ENCODE measurements around the gene ZDHHC8.

DNA sequence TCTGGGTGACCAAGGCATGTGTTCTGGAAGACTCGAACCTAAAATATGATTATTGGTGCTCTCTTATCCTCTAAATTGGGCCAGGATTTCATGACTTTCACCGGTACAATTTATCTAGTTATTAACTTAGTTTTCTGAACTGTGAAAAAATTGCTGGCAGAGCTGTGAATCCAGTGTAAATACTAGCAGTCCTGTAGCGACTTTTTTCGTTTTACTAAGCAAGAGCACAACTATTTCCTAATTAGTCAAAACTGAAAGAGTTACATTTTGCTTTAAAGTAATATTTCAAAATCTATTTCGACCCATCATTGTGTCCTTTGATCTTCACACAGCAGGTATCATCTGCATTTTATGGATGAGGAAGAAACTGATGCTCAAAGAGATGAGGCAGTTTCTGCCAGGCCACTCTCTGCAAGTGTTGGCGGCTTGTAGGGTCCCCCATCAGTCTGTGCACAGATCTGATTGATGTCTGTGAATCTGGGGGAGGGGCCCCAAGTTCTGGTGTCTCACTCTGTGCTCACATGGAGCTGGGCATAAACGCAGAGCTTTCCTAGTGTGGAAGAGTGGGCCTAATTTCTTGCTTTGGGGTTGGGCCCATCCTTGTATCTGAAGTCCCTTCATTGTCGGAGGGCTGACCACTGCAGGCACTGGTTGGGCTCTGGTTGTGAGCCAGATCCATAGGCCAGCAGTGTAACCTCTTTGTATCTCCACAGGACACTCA lies 13.1 kb upstream of the ZDHHC8 start:
- TF ChIP-seq, protein P1, sequence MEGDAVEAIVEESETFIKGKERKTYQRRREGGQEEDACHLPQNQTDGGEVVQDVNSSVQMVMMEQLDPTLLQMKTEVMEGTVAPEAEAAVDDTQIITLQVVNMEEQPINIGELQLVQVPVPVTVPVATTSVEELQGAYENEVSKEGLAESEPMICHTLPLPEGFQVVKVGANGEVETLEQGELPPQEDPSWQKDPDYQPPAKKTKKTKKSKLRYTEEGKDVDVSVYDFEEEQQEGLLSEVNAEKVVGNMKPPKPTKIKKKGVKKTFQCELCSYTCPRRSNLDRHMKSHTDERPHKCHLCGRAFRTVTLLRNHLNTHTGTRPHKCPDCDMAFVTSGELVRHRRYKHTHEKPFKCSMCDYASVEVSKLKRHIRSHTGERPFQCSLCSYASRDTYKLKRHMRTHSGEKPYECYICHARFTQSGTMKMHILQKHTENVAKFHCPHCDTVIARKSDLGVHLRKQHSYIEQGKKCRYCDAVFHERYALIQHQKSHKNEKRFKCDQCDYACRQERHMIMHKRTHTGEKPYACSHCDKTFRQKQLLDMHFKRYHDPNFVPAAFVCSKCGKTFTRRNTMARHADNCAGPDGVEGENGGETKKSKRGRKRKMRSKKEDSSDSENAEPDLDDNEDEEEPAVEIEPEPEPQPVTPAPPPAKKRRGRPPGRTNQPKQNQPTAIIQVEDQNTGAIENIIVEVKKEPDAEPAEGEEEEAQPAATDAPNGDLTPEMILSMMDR (IDR thresholded peaks at IDR 0.05), result no peak
- TF ChIP-seq ESRRA (IDR thresholded peaks at IDR 0.05; ENCODE audit: borderline replicate concordance, low read length), result no peak
- TF ChIP-seq TP53 (CRISPR knock-in tag; IDR thresholded peaks at IDR 0.05), result no peak
- TF ChIP-seq NPAS2 (CRISPR knock-in tag; IDR thresholded peaks at IDR 0.05; ENCODE audit: borderline replicate concordance), result no peak
- TF ChIP-seq, protein P2, sequence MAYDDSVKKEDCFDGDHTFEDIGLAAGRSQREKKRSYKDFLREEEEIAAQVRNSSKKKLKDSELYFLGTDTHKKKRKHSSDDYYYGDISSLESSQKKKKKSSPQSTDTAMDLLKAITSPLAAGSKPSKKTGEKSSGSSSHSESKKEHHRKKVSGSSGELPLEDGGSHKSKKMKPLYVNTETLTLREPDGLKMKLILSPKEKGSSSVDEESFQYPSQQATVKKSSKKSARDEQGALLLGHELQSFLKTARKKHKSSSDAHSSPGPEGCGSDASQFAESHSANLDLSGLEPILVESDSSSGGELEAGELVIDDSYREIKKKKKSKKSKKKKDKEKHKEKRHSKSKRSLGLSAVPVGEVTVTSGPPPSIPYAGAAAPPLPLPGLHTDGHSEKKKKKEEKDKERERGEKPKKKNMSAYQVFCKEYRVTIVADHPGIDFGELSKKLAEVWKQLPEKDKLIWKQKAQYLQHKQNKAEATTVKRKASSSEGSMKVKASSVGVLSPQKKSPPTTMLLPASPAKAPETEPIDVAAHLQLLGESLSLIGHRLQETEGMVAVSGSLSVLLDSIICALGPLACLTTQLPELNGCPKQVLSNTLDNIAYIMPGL (CRISPR knock-in tag; IDR thresholded peaks at IDR 0.05; ENCODE audit: borderline replicate concordance), result no peak
- TF ChIP-seq KDM5A (IDR thresholded peaks at IDR 0.05), result no peak
- TF ChIP-seq ZNF302 (CRISPR knock-in tag; IDR thresholded peaks at IDR 0.05), result no peak

All from A549 (cell line).